Measurements from ENCODE around the gene TEX2.

DNA sequence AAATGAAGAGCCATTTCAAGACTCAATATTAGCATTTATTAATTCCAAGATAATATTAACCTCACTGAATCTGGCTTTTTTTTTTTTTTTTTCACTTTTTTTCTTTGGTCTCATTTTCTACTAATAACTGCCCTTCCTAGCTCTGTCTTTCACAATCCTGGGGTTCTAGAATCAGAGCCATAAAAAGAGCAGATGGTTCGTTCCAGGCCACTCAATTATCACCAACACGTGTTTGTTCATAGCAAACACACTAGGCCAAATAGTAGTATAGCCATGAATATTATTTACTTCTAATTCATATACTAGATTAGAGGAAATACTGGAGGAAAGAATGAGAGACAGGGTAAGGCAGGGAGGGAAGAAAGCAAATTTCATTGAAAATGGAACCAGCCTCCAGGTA, 39.8 kb downstream of the TEX2 start:
- TF ChIP-seq, protein P1, sequence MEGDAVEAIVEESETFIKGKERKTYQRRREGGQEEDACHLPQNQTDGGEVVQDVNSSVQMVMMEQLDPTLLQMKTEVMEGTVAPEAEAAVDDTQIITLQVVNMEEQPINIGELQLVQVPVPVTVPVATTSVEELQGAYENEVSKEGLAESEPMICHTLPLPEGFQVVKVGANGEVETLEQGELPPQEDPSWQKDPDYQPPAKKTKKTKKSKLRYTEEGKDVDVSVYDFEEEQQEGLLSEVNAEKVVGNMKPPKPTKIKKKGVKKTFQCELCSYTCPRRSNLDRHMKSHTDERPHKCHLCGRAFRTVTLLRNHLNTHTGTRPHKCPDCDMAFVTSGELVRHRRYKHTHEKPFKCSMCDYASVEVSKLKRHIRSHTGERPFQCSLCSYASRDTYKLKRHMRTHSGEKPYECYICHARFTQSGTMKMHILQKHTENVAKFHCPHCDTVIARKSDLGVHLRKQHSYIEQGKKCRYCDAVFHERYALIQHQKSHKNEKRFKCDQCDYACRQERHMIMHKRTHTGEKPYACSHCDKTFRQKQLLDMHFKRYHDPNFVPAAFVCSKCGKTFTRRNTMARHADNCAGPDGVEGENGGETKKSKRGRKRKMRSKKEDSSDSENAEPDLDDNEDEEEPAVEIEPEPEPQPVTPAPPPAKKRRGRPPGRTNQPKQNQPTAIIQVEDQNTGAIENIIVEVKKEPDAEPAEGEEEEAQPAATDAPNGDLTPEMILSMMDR (IDR thresholded peaks at IDR 0.05) = no peak
- TF ChIP-seq POLR2AphosphoS5 (IDR thresholded peaks at IDR 0.05) (no peak), EP300 (IDR thresholded peaks at IDR 0.05) (no peak), POLR2A (IDR thresholded peaks at IDR 0.05) (no peak)

Data from sigmoid colon (tissue), 4 donors.